ENCODE measurements around the gene PRPF8.

PRPF8 gene

DNA sequence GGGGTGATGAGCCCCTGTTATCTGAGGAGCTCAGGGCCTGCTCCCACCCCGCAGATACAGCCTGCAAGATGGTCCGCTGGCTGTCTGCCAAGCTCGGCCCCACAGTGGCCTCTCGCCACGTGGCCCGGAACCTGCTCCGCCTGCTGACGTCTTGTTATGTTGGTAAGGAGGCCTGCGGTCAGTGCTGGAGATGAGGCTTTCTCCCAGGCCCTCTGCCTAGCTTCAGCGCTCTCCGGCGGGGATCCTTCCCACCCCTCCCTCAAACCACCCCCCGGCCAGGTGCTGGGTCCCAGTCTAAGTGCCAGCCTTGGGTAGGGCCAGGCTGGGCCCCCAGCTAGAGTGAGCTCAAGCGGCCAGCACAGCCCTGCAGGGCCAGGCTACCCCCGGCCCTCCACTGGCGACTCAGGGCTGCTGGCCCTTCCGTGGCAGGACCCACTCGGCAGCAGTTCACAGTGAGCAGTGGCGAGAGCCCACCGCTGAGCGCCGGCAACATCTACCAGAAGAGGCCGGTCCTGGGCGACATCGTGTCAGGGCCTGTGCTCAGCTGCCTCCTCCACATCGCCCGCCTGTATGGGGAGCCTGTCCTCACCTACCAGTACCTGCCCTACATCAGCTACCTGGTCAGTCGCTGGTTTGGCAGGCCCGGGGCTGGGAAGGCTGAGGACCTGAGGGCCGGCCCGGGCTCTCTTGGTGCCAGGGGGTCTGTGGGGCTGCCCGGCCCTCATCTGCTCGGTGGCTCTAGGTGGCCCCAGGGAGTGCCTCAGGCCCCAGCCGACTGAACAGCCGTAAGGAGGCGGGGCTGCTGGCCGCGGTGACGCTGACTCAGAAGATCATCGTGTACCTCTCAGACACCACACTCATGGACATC is 45.9 kb upstream of the PRPF8 start:
- TF ChIP-seq, protein P1, sequence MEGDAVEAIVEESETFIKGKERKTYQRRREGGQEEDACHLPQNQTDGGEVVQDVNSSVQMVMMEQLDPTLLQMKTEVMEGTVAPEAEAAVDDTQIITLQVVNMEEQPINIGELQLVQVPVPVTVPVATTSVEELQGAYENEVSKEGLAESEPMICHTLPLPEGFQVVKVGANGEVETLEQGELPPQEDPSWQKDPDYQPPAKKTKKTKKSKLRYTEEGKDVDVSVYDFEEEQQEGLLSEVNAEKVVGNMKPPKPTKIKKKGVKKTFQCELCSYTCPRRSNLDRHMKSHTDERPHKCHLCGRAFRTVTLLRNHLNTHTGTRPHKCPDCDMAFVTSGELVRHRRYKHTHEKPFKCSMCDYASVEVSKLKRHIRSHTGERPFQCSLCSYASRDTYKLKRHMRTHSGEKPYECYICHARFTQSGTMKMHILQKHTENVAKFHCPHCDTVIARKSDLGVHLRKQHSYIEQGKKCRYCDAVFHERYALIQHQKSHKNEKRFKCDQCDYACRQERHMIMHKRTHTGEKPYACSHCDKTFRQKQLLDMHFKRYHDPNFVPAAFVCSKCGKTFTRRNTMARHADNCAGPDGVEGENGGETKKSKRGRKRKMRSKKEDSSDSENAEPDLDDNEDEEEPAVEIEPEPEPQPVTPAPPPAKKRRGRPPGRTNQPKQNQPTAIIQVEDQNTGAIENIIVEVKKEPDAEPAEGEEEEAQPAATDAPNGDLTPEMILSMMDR (IDR thresholded peaks at IDR 0.05; ENCODE audit: insufficient read depth, low read length, poor library complexity, severe bottlenecking): no peak
- Histone ChIP-seq H3K4me3 (replicated peaks; ENCODE audit: low read depth, low read length) (no peak overlapping the region), H3K27me3 (replicated peaks; ENCODE audit: control insufficient read depth, insufficient read depth, low read length) (no peaks in the 10 kb centered on the region), H3K36me3 (ENCODE audit: control insufficient read depth, insufficient read depth, low read length) (peaks cover 15% of the 10 kb centered on the region)
- no peak for DNase-seq (ENCODE audit: extremely low read depth, insufficient read length)

DNA sequence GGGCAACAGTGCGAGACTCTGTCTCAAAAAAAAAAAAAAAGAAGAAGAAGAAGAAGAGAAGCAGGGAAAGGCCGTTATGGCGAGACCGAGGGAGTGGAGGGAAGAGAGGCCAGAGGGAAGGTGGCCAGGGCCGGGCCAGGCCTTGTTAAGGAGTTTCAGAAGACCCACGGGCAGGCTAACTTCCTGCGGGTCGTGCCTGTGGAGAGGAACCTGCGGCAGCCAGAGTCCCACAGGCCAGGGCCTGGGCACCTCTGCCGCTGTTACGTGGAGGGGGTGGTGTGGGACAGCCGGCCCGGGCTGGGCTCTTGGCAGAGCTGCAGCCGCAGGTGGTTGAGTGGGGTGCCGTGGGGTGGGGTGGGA is 45.3 kb upstream of the PRPF8 start:
- no peaks in the 10 kb centered on the region for H3K27me3 ChIP-seq (replicated peaks; ENCODE audit: control insufficient read depth, insufficient read depth, low read length)

DNA sequence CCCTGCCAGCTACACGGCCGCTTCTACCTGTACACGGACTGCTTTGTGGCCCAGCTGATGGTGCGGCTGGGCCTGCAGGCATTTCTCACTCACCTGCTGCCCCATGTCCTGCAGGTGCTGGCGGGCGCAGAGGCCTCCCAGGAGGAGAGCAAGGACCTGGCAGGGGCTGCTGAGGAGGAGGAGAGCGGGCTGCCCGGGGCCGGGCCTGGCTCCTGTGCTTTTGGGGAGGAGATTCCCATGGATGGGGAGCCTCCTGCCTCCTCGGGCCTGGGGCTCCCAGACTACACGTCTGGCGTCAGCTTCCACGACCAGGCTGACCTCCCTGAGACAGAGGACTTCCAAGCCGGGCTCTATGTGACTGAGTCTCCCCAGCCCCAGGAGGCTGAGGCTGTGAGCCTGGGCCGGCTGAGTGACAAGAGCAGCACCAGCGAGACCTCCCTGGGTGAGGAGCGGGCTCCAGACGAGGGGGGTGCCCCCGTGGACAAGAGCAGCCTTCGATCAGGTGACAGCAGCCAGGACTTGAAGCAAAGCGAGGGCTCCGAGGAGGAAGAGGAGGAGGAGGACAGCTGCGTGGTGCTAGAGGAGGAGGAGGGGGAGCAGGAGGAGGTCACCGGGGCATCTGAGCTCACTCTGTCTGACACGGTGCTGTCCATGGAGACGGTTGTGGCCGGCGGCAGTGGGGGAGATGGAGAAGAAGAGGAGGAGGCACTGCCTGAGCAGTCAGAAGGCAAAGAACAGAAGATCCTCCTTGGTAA is 43.4 kb upstream of the PRPF8 start:
- peaks cover 12% of the 10 kb centered on the region for H3K36me3 ChIP-seq (ENCODE audit: control insufficient read depth, insufficient read depth, low read length)
- no peak overlapping the region for H3K4me3 ChIP-seq (replicated peaks; ENCODE audit: low read depth, low read length)
- DNase-seq (ENCODE audit: extremely low read depth, insufficient read length): no peak
- no peaks in the 10 kb centered on the region for H3K27me3 ChIP-seq (replicated peaks; ENCODE audit: control insufficient read depth, insufficient read depth, low read length)
- TF ChIP-seq, protein P1 (IDR thresholded peaks at IDR 0.05; ENCODE audit: insufficient read depth, low read length, poor library complexity, severe bottlenecking): no peak

More for the DNA sequence above, 45.3 kb upstream of the PRPF8 start:
- no peak overlapping the region for H3K4me3 ChIP-seq (replicated peaks; ENCODE audit: low read depth, low read length)
- no peak for DNase-seq (ENCODE audit: extremely low read depth, insufficient read length)
- TF ChIP-seq, protein P1 (IDR thresholded peaks at IDR 0.05; ENCODE audit: insufficient read depth, low read length, poor library complexity, severe bottlenecking): no peak
- peaks cover 15% of the 10 kb centered on the region for H3K36me3 ChIP-seq (ENCODE audit: control insufficient read depth, insufficient read depth, low read length)

DNA sequence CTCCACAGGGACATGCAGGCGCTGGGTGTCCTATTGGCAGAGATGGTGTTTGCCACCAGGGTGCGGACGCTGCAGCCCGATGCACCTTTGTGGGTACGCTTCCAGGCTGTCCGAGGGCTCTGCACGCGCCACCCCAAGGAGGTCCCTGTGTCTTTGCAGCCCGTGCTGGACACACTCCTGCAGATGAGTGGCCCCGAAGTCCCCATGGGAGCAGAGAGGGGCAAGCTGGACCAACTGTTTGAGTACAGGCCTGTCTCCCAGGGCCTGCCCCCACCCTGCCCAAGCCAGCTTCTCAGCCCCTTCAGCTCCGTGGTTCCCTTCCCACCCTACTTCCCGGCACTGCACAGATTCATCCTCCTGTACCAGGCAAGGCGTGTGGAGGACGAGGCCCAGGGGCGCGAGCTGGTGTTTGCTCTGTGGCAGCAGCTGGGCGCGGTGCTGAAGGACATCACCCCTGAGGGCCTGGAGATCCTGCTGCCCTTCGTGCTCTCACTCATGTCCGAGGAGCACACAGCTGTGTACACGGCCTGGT is 42.7 kb upstream of the PRPF8 start:
- H3K27me3 ChIP-seq (replicated peaks; ENCODE audit: control insufficient read depth, insufficient read depth, low read length): no peaks in the 10 kb centered on the region
- no peak for DNase-seq (ENCODE audit: extremely low read depth, insufficient read length)
- TF ChIP-seq, protein P1 (IDR thresholded peaks at IDR 0.05; ENCODE audit: insufficient read depth, low read length, poor library complexity, severe bottlenecking): no peak
- H3K36me3 ChIP-seq (ENCODE audit: control insufficient read depth, insufficient read depth, low read length): peaks cover 11% of the 10 kb centered on the region
- no peak overlapping the region for H3K4me3 ChIP-seq (replicated peaks; ENCODE audit: low read depth, low read length)

DNA sequence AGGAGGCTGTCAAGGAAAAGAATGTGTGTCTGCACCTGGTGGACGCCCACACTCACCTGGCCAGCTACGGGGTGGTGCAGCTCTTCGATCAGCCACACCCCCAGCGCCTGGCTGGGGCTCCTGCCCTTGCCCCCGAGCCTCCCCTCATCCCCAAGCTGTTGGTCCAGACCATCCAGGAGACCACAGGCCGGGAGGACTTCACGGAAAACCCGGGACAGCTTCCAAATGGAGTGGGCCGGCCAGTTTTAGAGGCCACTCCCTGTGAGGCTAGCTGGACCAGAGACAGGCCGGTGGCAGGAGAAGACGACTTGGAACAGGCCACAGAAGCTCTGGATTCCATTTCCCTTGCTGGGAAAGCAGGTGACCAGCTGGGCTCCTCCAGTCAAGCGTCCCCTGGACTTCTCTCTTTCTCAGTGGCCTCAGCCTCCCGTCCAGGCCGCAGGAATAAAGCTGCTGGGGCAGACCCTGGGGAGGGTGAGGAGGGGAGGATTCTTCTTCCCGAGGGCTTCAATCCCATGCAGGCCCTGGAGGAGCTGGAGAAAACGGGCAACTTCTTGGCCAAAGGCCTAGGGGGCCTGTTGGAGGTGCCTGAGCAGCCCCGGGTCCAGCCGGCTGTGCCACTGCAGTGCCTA is 42.1 kb upstream of the PRPF8 start:
- H3K4me3 ChIP-seq (replicated peaks; ENCODE audit: low read depth, low read length): no peak overlapping the region
- H3K36me3 ChIP-seq (ENCODE audit: control insufficient read depth, insufficient read depth, low read length): peaks cover 11% of the 10 kb centered on the region
- TF ChIP-seq, protein P1 (IDR thresholded peaks at IDR 0.05; ENCODE audit: insufficient read depth, low read length, poor library complexity, severe bottlenecking): no peak
- DNase-seq (ENCODE audit: extremely low read depth, insufficient read length): no peak
- H3K27me3 ChIP-seq (replicated peaks; ENCODE audit: control insufficient read depth, insufficient read depth, low read length): no peaks in the 10 kb centered on the region

Data from GM06990 (cell line).